Skeletal muscle tissue (tissue), 4 donors: Measurements from ENCODE around the gene AXDND1. TPM values are rescaled to one million over a fixed set of nuclear protein-coding genes. Genes with fewer than 3 reads are reported as not detected.

Experiments used
- H3K27ac ChIP-seq: one replicate; pipeline ENCODE4 v1.7.0; 2013; ENCODE audit warnings: mild to moderate bottlenecking, low read depth, low read length, inconsistent platforms
- H3K27me3 ChIP-seq, 3 donors: one replicate each; pipeline ENCODE4 v1.7.0; 2013; ENCODE audit warnings: low read length in 3 of 3; ENCODE audit not compliant: control insufficient read depth in 3 of 3, insufficient read depth in 3 of 3
- H3K36me3 ChIP-seq, 3 donors: one replicate each; pipeline ENCODE4 v1.7.0; 2013; ENCODE audit warnings: low read length in 3 of 3; ENCODE audit not compliant: control insufficient read depth in 3 of 3, insufficient read depth in 3 of 3
- H3K4me1 ChIP-seq, 3 donors: one replicate each; pipeline ENCODE4 v1.7.0; 2013; ENCODE audit warnings: low read length in 3 of 3, mild to moderate bottlenecking in 3 of 3; ENCODE audit not compliant: control insufficient read depth in 3 of 3, insufficient read depth in 3 of 3
- H3K4me3 ChIP-seq, 3 donors: one replicate each; pipeline ENCODE4 v1.7.0; 2013; ENCODE audit warnings: low read length in 3 of 3
- H3K9ac ChIP-seq, 3 donors: one replicate each; pipeline ENCODE4 v1.7.0; 2013; ENCODE audit warnings: low read length in 3 of 3, mild to moderate bottlenecking in 3 of 3, moderate library complexity in 2 of 3, low read depth in 1 of 3
- H3K9me3 ChIP-seq, 3 donors: one replicate each; pipeline ENCODE4 v1.7.0; 2013; ENCODE audit warnings: low read length in 3 of 3; ENCODE audit not compliant: control insufficient read depth in 3 of 3
- total RNA-seq: library from RNA; depleted of rRNA; stranded (reverse); fragments of >200 nt; gene quantifications from one replicate; pipeline ENCODE4 v1.2.3, GENCODE V29; 2014
- donor health status: Osteomylitis.

Gene AXDND1
- total RNA-seq, 1 donor from 2014 or later = under 0.01 TPM

- H3K9me3 ChIP-seq = no peaks in the 10 kb centered on the region
- H3K4me3 ChIP-seq = no peak overlapping the region
- H3K27ac ChIP-seq = no peak overlapping the region
- H3K36me3 ChIP-seq = no peaks in the 10 kb centered on the region
- H3K4me1 ChIP-seq = no peaks in the 10 kb centered on the region
- H3K27me3 ChIP-seq = no peaks in the 10 kb centered on the region
- H3K9ac ChIP-seq = no peak overlapping the region
Observed at GRCh38 chr1:179550746-179551682, 185.2 kb downstream of the AXDND1 start.

GRCh38 chr1:179554427-179554826 is 188.7 kb downstream of the AXDND1 start:
- no peak overlapping the region for H3K27ac ChIP-seq
- no peaks in the 10 kb centered on the region for H3K4me1 ChIP-seq
- H3K9ac ChIP-seq = no peak overlapping the region
- H3K9me3 ChIP-seq = no peaks in the 10 kb centered on the region
- no peaks in the 10 kb centered on the region for H3K36me3 ChIP-seq
- H3K27me3 ChIP-seq = no peaks in the 10 kb centered on the region
- H3K4me3 ChIP-seq = no peak overlapping the region

GRCh38 chr1:179558078-179558477 is 192.3 kb downstream of the AXDND1 start:
- H3K4me3 ChIP-seq = no peak overlapping the region
- no peak overlapping the region for H3K9ac ChIP-seq
- no peaks in the 10 kb centered on the region for H3K27me3 ChIP-seq
- no peak overlapping the region for H3K27ac ChIP-seq
- no peaks in the 10 kb centered on the region for H3K4me1 ChIP-seq
- H3K36me3 ChIP-seq = no peaks in the 10 kb centered on the region
- H3K9me3 ChIP-seq = no peaks in the 10 kb centered on the region

- no peaks in the 10 kb centered on the region for H3K4me1 ChIP-seq
- H3K9me3 ChIP-seq = no peaks in the 10 kb centered on the region
- no peak within 1 kb of the TSS for H3K9ac ChIP-seq
- H3K36me3 ChIP-seq = no peaks in the 10 kb centered on the region
- no peak within 1 kb of the TSS for H3K27ac ChIP-seq
- peaks cover 23 to 34% (median 25%) of the 10 kb centered on the region in 3 donors for H3K27me3 ChIP-seq
- no peak within 1 kb of the TSS for H3K4me3 ChIP-seq
Observed at GRCh38 chr1:179575497-179576314, 209.9 kb downstream of the AXDND1 start, which contains the start of gene NPHS2. NPHS2 (minus strand) TSS chr1:179575948; CDS start chr1:179575864, 84 bp downstream.

GRCh38 chr1:179576509-179576908 is 210.7 kb downstream of the AXDND1 start:
- Histone ChIP-seq H3K27ac (no peak overlapping the region), H3K27me3 (peaks cover 23 to 34% (median 25%) of the 10 kb centered on the region in 3 donors), H3K9ac (no peak overlapping the region), H3K36me3 (no peaks in the 10 kb centered on the region), H3K4me1 (no peaks in the 10 kb centered on the region), H3K9me3 (no peaks in the 10 kb centered on the region), H3K4me3 (no peak overlapping the region)

- H3K27ac ChIP-seq = no peak overlapping the region
- peaks cover 8 to 17% (median 14%) of the 10 kb centered on the region in 3 donors for H3K27me3 ChIP-seq
- H3K4me3 ChIP-seq = no peak overlapping the region
- no peaks in the 10 kb centered on the region for H3K36me3 ChIP-seq
- no peaks in the 10 kb centered on the region for H3K4me1 ChIP-seq
- H3K9ac ChIP-seq = no peak overlapping the region
- H3K9me3 ChIP-seq = no peaks in the 10 kb centered on the region
Observed at GRCh38 chr1:179583771-179584320, 218.1 kb downstream of the AXDND1 start.

- Histone ChIP-seq H3K9me3 (no peaks in the 10 kb centered on the region), H3K27ac (no peak overlapping the region), H3K27me3 (peaks cover 13 to 17% (median 14%) of the 10 kb centered on the region in 3 donors), H3K9ac (no peak overlapping the region), H3K4me1 (no peaks in the 10 kb centered on the region), H3K4me3 (peak overlapping the region in 2 of 3 donors; percentile 15 to 41), H3K36me3 (no peaks in the 10 kb centered on the region)
Observed at GRCh38 chr1:179586107-179586823, 220.5 kb downstream of the AXDND1 start.

- Histone ChIP-seq H3K4me3 (no peak overlapping the region), H3K9me3 (no peaks in the 10 kb centered on the region), H3K27me3 (peaks cover 22 to 24% (median 24%) of the 10 kb centered on the region in 3 donors), H3K36me3 (no peaks in the 10 kb centered on the region), H3K27ac (no peak overlapping the region), H3K9ac (no peak overlapping the region), H3K4me1 (no peaks in the 10 kb centered on the region)
Observed at GRCh38 chr1:179587336-179587735, 221.6 kb downstream of the AXDND1 start.

GRCh38 chr1:179588425-179589024 is 222.8 kb downstream of the AXDND1 start:
- Histone ChIP-seq H3K27me3 (peaks cover 26 to 31% (median 28%) of the 10 kb centered on the region in 3 donors), H3K27ac (no peak overlapping the region), H3K4me3 (no peak overlapping the region), H3K4me1 (no peaks in the 10 kb centered on the region), H3K36me3 (no peaks in the 10 kb centered on the region), H3K9ac (no peak overlapping the region), H3K9me3 (no peaks in the 10 kb centered on the region)
